IMR-90 (cell line): ENCODE results near the gene CCDC9. TPM values are rescaled to one million over a fixed set of nuclear protein-coding genes. Genes with fewer than 3 reads are reported as not detected.

ENCODE experiments used
- ATAC-seq: fragments of 200-7000 bp; cut with Tn5 transposase; 2 replicates; pipeline ENCODE4 v1.9.1; 2020; ENCODE audit warnings: low read depth, mild to moderate bottlenecking, moderate library complexity
- BruUV-seq: library from RNA; stranded (reverse); fragments of 400-500 nt; replicated peaks from 2 replicates; lab custom pipeline; 2021; lab: Mats Ljungman, UMichigan
- CTCF ChIA-PET: fragments of 300-600 bp; formaldehyde crosslinking; extraction: SDS; loops from one replicate; lab custom pipeline; 2021; ENCODE audit warnings: antibody characterized with exemption; lab: Yijun Ruan, JAX
- POLR2A ChIA-PET: fragments of 300-600 bp; sonication (Branson Sonifier 250); formaldehyde crosslinking; loops from one replicate; lab custom pipeline; 2022; ENCODE audit warnings: antibody characterized with exemption; ENCODE audit not compliant: unreplicated experiment; lab: Charles Lee
- DNase-seq: peaks from one replicate; pipeline ENCODE4 v3.0.0; 2013
- H2AFZ ChIP-seq: replicated peaks from 2 replicates; pipeline ENCODE3; 2013; ENCODE audit warnings: low read length, mild to moderate bottlenecking; ENCODE audit not compliant: poor library complexity
- H2AK5ac ChIP-seq: 2 replicates; pipeline ENCODE4 v1.6.1; 2013; ENCODE audit warnings: low read depth, low read length, inconsistent platforms
- H2AK9ac ChIP-seq: replicated peaks from 2 replicates; pipeline ENCODE3; 2013; ENCODE audit warnings: mild to moderate bottlenecking, low read depth, low read length, moderate library complexity; ENCODE audit not compliant: poor library complexity
- H2BK120ac ChIP-seq: 2 replicates; pipeline ENCODE4 v1.6.1; 2013; ENCODE audit warnings: low read depth, low read length, inconsistent platforms
- H2BK15ac ChIP-seq: 3 replicates; pipeline ENCODE4 v1.6.1; 2013; ENCODE audit warnings: low read depth, low read length, inconsistent platforms
- H2BK20ac ChIP-seq: 2 replicates; pipeline ENCODE4 v1.6.1; 2013; ENCODE audit warnings: low read depth, mild to moderate bottlenecking, inconsistent platforms, low read length, moderate library complexity
- H2BK5ac ChIP-seq: 2 replicates; pipeline ENCODE4 v1.6.1; 2013; ENCODE audit warnings: mild to moderate bottlenecking, low read depth, low read length, inconsistent platforms; ENCODE audit not compliant: poor library complexity, severe bottlenecking
- H3K14ac ChIP-seq: replicated peaks from 2 replicates; pipeline ENCODE4 v1.6.1; 2013; ENCODE audit warnings: low read depth, low read length, inconsistent platforms
- H3K18ac ChIP-seq: 2 replicates; pipeline ENCODE4 v1.6.1; 2013; ENCODE audit warnings: low read depth, low read length, control low read depth
- H3K23ac ChIP-seq: 2 replicates; pipeline ENCODE4 v1.6.1; 2013; ENCODE audit warnings: low read depth, low read length, inconsistent platforms
- H3K27ac ChIP-seq: 2 replicates; pipeline ENCODE4 v1.5.1; 2013; ENCODE audit warnings: mild to moderate bottlenecking, control low read depth, low read length; ENCODE audit not compliant: insufficient read depth
- H3K27me3 ChIP-seq: 2 replicates; pipeline ENCODE4 v1.6.1; 2013; ENCODE audit warnings: low read length; ENCODE audit not compliant: control insufficient read depth, insufficient read depth
- H3K36me3 ChIP-seq: 2 replicates; pipeline ENCODE4 v1.6.1; 2013; ENCODE audit warnings: low read length, mixed read lengths; ENCODE audit not compliant: control insufficient read depth, insufficient read depth
- H3K4ac ChIP-seq: 2 replicates; pipeline ENCODE4 v1.6.1; 2013; ENCODE audit warnings: low read depth, low read length, inconsistent platforms
- H3K4me1 ChIP-seq: 2 replicates; pipeline ENCODE4 v1.6.1; 2013; ENCODE audit warnings: low read length, mixed read lengths; ENCODE audit not compliant: control insufficient read depth, insufficient read depth
- H3K4me2 ChIP-seq: 2 replicates; pipeline ENCODE4 v1.6.1; 2013; ENCODE audit warnings: low read depth, mild to moderate bottlenecking, control low read depth, low read length, moderate library complexity
- H3K4me3 ChIP-seq: 2 replicates; pipeline ENCODE4 v1.5.1; 2013; ENCODE audit warnings: low read depth, mild to moderate bottlenecking, control low read depth, low read length, moderate library complexity; ENCODE audit not compliant: insufficient read depth
- H3K56ac ChIP-seq: 2 replicates; pipeline ENCODE4 v1.6.1; 2013; ENCODE audit warnings: low read length, inconsistent platforms; ENCODE audit not compliant: insufficient read depth; ENCODE audit errors: extremely low read depth
- H3K79me1 ChIP-seq, 2 experiments: 2 replicates each; pipeline ENCODE4 v1.6.1; 2013; ENCODE audit warnings: low read length in 2 of 2, inconsistent platforms in 1 of 2, low read depth in 1 of 2
- H3K9ac ChIP-seq: 2 replicates; pipeline ENCODE4 v1.6.1; 2013; ENCODE audit warnings: low read depth, low read length, control low read depth
- H3K9me1 ChIP-seq: 2 replicates; pipeline ENCODE4 v1.6.1; 2013; ENCODE audit warnings: low read length, inconsistent platforms; ENCODE audit not compliant: insufficient read depth
- H3K9me3 ChIP-seq: 2 replicates; pipeline ENCODE4 v1.6.1; 2013; ENCODE audit warnings: low read length; ENCODE audit not compliant: control insufficient read depth, insufficient read depth
- H4K20me1 ChIP-seq: 2 replicates; pipeline ENCODE4 v1.6.1; 2013; ENCODE audit warnings: low read length, inconsistent platforms; ENCODE audit not compliant: insufficient read depth
- H4K5ac ChIP-seq: 2 replicates; pipeline ENCODE4 v1.6.1; 2013; ENCODE audit warnings: mild to moderate bottlenecking, low read depth, low read length, control low read depth
- H4K8ac ChIP-seq, 2 experiments: 2 replicates each; pipeline ENCODE4 v1.6.1; 2013; ENCODE audit warnings: low read depth in 2 of 2, low read length in 2 of 2, control low read depth in 1 of 2, inconsistent platforms in 1 of 2
- H4K91ac ChIP-seq: 2 replicates; pipeline ENCODE4 v1.6.1; 2013; ENCODE audit warnings: low read depth, low read length, inconsistent platforms; ENCODE audit not compliant: insufficient read depth
- BHLHE40 ChIP-seq: fragments of 150-350 bp; IDR thresholded peaks from 2 replicates; pipeline ENCODE4 v1.6.1; 2016; ENCODE audit warnings: mild to moderate bottlenecking, low read depth, low read length
- CEBPB ChIP-seq: IDR thresholded peaks from 2 replicates; pipeline ENCODE4 v1.6.1; 2012; ENCODE audit warnings: low read depth, low read length, improper control_type of control experiment
- CHD1 ChIP-seq: IDR thresholded peaks from 2 replicates; pipeline ENCODE4 v1.6.1; 2012; ENCODE audit warnings: low read depth, low read length, improper control_type of control experiment
- ELK1 ChIP-seq: fragments of 150-350 bp; IDR thresholded peaks from 2 replicates; pipeline ENCODE4 v1.6.1; 2016; ENCODE audit warnings: low read depth, mild to moderate bottlenecking, low read length, moderate library complexity, borderline replicate concordance
- FOS ChIP-seq: fragments of 150-350 bp; IDR thresholded peaks from 2 replicates; pipeline ENCODE4 v1.6.1; 2016; ENCODE audit warnings: low read depth, low read length
- MAFK ChIP-seq: IDR thresholded peaks from 2 replicates; pipeline ENCODE4 v1.6.1; 2012; ENCODE audit warnings: low read depth, low read length, improper control_type of control experiment
- MXI1 ChIP-seq: IDR thresholded peaks from 2 replicates; pipeline ENCODE4 v1.6.1; 2012; ENCODE audit warnings: low read depth, mild to moderate bottlenecking, low read length, moderate library complexity, borderline replicate concordance
- RAD21 ChIP-seq: IDR thresholded peaks from 2 replicates; pipeline ENCODE4 v1.6.1; 2012; ENCODE audit warnings: low read length, improper control_type of control experiment
- SMC3 ChIP-seq: fragments of 150-350 bp; IDR thresholded peaks from 2 replicates; pipeline ENCODE4 v1.6.1; 2016; ENCODE audit warnings: low read depth, mild to moderate bottlenecking, antibody characterized with exemption, low read length, moderate library complexity
- USF2 ChIP-seq: fragments of 150-350 bp; IDR thresholded peaks from 2 replicates; pipeline ENCODE4 v1.6.1; 2017; ENCODE audit warnings: mild to moderate bottlenecking, antibody characterized with exemption, low read length, low read depth
- WGBS, 2 experiments: methylation state at CpG; one replicate each; pipeline versions ENCODE4 v1.1.5 to v1.1.7; 2013; ENCODE audit warnings: missing lambda C conversion rate in 2 of 2; ENCODE audit not compliant: insufficient read length in 1 of 2; ENCODE audit errors: extremely low coverage in 2 of 2; 5-methylcytosine and 5-hydroxymethylcytosine counted together
- dilution Hi-C: fragments of 300-500 bp; cut with HindIII; formaldehyde crosslinking; loops from one replicate; pipeline ENCODE4 v1.14.3; 2018; ENCODE audit warnings: low sequenced_read_pairs; ENCODE audit not compliant: unreplicated experiment
- in situ Hi-C: fragments of 300-500 bp; cut with MboI; formaldehyde crosslinking; loops from 3 replicates; pipeline ENCODE4 v1.14.3; 2019; ENCODE audit warnings: low sequenced_read_pairs, inconsistent platforms, mixed read lengths
- intact Hi-C: fragments of 100-400 bp; cut with micrococcal nuclease; formaldehyde crosslinking; loops from 2 replicates; pipeline ENCODE4 v1.10.0; 2022
- polyA plus RNA-seq, 3 experiments: library from polyadenylated mRNA; depleted of rRNA; stranded (reverse); fragments of >200 nt; gene quantifications; 2 replicates each; pipeline ENCODE4 v1.2.3, GENCODE V29; 2012; ENCODE audit warnings: low replicate concordance in 1 of 3
- total RNA-seq: library from RNA; depleted of rRNA; stranded (reverse); fragments of >200 nt; gene quantifications from 2 replicates; pipeline ENCODE4 v1.2.3, GENCODE V29; 2012
- TF ChIP-seq, protein P1 (sequence below): conservative IDR thresholded peaks from 2 replicates; pipeline ENCODE4 v1.5.1; 2012; ENCODE audit warnings: mild to moderate bottlenecking, low read depth, low read length, improper control_type of control experiment

Gene CCDC9
- total and polyA plus RNA-seq, 2 of the 4 experiments (the other 2 are of a cell fraction) = 2.9 to 8.6 TPM

DNA sequence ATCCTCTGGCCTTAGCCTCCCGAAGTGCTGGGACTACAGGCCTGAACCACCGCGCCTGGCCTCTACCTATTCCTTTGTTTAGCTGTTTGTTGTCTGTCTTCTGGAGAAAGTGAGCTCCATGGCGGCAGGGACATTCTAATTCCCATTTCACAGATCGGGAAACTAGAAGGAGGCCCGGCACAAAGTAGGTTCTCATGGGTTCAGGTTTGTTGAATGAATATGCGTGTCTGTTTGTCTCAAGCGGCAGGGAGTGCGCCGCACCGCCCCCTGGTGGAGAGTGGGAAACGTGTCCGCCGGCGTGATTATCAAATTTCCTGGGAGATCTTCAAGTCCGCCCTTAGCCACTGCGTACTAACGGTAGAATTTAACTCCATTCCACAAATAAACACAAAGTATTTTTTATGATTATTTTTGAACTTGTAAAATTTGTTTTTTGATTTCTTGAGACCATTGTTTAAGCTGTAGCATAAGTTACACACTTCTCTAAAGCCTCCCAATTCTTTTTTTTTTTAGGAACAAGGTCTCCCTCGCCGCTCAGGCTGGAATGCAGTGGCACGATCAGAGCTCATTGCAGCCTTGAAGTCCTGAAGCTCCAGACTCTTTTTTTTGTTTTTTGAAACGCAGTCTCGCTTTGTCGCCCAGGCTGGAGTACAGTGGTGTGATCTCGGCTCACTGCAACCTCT is 8.9 kb upstream of the CCDC9 start:
- no peak overlapping the region for H4K5ac ChIP-seq
- no peak overlapping the region for H3K4me3 ChIP-seq

More for the DNA sequence above, 8.9 kb upstream of the CCDC9 start:
- H3K36me3 ChIP-seq = no peaks in the 10 kb centered on the region
- no peak overlapping the region for H2AK5ac ChIP-seq
- H3K14ac ChIP-seq = no peak overlapping the region
- H3K27me3 ChIP-seq = no peaks in the 10 kb centered on the region
- WGBS, 2 experiments = 64% methylated on average over 7 of the region's 25 CpGs; no CpG with 5 or more reads in 1 of the 2 experiments
- peak overlapping the region; percentile 26; the same call in 1 of the 2 replicates for H3K18ac ChIP-seq
- no peak overlapping the region for H3K9ac ChIP-seq
- H2AK9ac ChIP-seq = no peak overlapping the region
- H3K56ac ChIP-seq = no peak overlapping the region
- H3K9me1 ChIP-seq = peaks cover 4% of the 10 kb centered on the region
- peaks cover 4% of the 10 kb centered on the region; the same call in 1 of the 2 replicates for H4K20me1 ChIP-seq
- peak overlapping the region; percentile 1 for H2AFZ ChIP-seq
- no peak overlapping the region for H4K91ac ChIP-seq
- TF ChIP-seq MXI1 (no peak), CHD1 (no peak), SMC3 (peak; percentile 83), ELK1 (no peak), RAD21 (peak; percentile 64), BHLHE40 (no peak), CEBPB (no peak), MAFK (no peak), USF2 (no peak; the same call in 1 of the 2 replicates), FOS (no peak)
- TF ChIP-seq, protein P1, sequence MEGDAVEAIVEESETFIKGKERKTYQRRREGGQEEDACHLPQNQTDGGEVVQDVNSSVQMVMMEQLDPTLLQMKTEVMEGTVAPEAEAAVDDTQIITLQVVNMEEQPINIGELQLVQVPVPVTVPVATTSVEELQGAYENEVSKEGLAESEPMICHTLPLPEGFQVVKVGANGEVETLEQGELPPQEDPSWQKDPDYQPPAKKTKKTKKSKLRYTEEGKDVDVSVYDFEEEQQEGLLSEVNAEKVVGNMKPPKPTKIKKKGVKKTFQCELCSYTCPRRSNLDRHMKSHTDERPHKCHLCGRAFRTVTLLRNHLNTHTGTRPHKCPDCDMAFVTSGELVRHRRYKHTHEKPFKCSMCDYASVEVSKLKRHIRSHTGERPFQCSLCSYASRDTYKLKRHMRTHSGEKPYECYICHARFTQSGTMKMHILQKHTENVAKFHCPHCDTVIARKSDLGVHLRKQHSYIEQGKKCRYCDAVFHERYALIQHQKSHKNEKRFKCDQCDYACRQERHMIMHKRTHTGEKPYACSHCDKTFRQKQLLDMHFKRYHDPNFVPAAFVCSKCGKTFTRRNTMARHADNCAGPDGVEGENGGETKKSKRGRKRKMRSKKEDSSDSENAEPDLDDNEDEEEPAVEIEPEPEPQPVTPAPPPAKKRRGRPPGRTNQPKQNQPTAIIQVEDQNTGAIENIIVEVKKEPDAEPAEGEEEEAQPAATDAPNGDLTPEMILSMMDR = peak; percentile 91
- peaks cover 14% of the 10 kb centered on the region for H3K4me1 ChIP-seq
- H2BK5ac ChIP-seq = no peak overlapping the region
- intact Hi-C loops = no loop called here
- H2BK15ac ChIP-seq = peak overlapping the region; percentile 68; the same call in 1 of the 3 replicates
- H2BK120ac ChIP-seq = no peak overlapping the region
- dilution Hi-C loops = no loop called here
- no peak overlapping the region for H3K27ac ChIP-seq
- peaks cover 0 to 15% of the 10 kb centered on the region in 2 experiments; a peak in 2 of 4 replicates for H3K79me1 ChIP-seq
- BruUV-seq = no TSS peak
- peak overlapping the region; percentile 54 for H3K4ac ChIP-seq
- DNase-seq (peak; percentile 75), ATAC-seq (no peak)
- H3K9me3 ChIP-seq = no peaks in the 10 kb centered on the region
- ChIA-PET POLR2A (interaction anchor here (0.5 to 0.6 kb wide), 2 partner anchors 81 to 114 kb away, joined by 4 to 5 read pairs; no protein-coding TSS in a partner anchor), CTCF (interaction anchor here (0.6 to 6.1 kb wide), 7 partner anchors 27 to 211 kb away, joined by 3 to 67 read pairs (median 4); no protein-coding TSS in a partner anchor)
- no peak overlapping the region; the same call in 1 of the 2 replicates for H2BK20ac ChIP-seq
- in situ Hi-C loops = loop anchor here (5.0 kb wide), 1 partner anchor 100 kb away; no protein-coding TSS in a partner anchor
- peak overlapping the region in 1 of 2 experiments; percentile 49; a peak in 1 of 4 replicates for H4K8ac ChIP-seq
- no peak overlapping the region for H3K4me2 ChIP-seq
- no peak overlapping the region for H3K23ac ChIP-seq
